H9 (cell line): ENCODE measurements around the gene MRI1. TPM values are rescaled to one million over a fixed set of nuclear protein-coding genes. Genes with fewer than 3 reads are reported as not detected.

Experiments used
- DNase-seq: peaks from one replicate; pipeline ENCODE4 v3.0.0-alpha.2; 2017
- H2AFZ ChIP-seq: one replicate; pipeline ENCODE4 v1.6.1; 2013; ENCODE audit warnings: mild to moderate bottlenecking, low read length, control low read depth, moderate library complexity
- H2AK5ac ChIP-seq: 2 replicates; pipeline ENCODE4 v1.6.1; 2013; ENCODE audit warnings: low read length, control low read depth, mixed read lengths; ENCODE audit not compliant: insufficient read length
- H2BK120ac ChIP-seq: one replicate; pipeline ENCODE4 v1.6.1; 2013; ENCODE audit warnings: low read depth, mild to moderate bottlenecking, low read length, control low read depth, inconsistent platforms; ENCODE audit not compliant: poor library complexity, severe bottlenecking
- H2BK12ac ChIP-seq: 2 replicates; pipeline ENCODE4 v1.6.1; 2013; ENCODE audit warnings: low read length, control low read depth, mixed read lengths, low read depth; ENCODE audit not compliant: insufficient read length
- H2BK15ac ChIP-seq: 2 replicates; pipeline ENCODE4 v1.6.1; 2013; ENCODE audit warnings: low read depth, low read length, control low read depth
- H2BK20ac ChIP-seq: one replicate; pipeline ENCODE4 v1.6.1; 2013; ENCODE audit warnings: low read depth, mild to moderate bottlenecking, low read length, control low read depth, inconsistent platforms; ENCODE audit not compliant: poor library complexity, severe bottlenecking
- H2BK5ac ChIP-seq: 2 replicates; pipeline ENCODE4 v1.6.1; 2013; ENCODE audit warnings: low read length, control low read depth, mixed read lengths; ENCODE audit not compliant: insufficient read length
- H3K14ac ChIP-seq: 2 replicates; pipeline ENCODE4 v1.6.1; 2013; ENCODE audit warnings: low read length, control low read depth; ENCODE audit not compliant: insufficient read depth
- H3K18ac ChIP-seq: 2 replicates; pipeline ENCODE4 v1.6.1; 2013; ENCODE audit warnings: low read depth, mild to moderate bottlenecking, mixed read lengths, low read length, control low read depth; ENCODE audit not compliant: insufficient read length
- H3K23ac ChIP-seq: 2 replicates; pipeline ENCODE4 v1.6.1; 2013; ENCODE audit warnings: low read length, control low read depth, mixed read lengths, low read depth; ENCODE audit not compliant: insufficient read length
- H3K23me2 ChIP-seq: 2 replicates; pipeline ENCODE4 v1.6.1; 2013; ENCODE audit warnings: low read depth, mild to moderate bottlenecking, mixed read lengths, low read length, control low read depth; ENCODE audit not compliant: insufficient read length, poor library complexity, severe bottlenecking
- H3K27ac ChIP-seq: 2 replicates; pipeline ENCODE4 v1.5.1; 2013; ENCODE audit warnings: low read length, control low read depth, mixed read lengths, low read depth; ENCODE audit not compliant: insufficient read length
- H3K27me3 ChIP-seq: 2 replicates; pipeline ENCODE4 v1.6.1; 2013; ENCODE audit warnings: low read length, control low read depth, inconsistent platforms; ENCODE audit not compliant: insufficient read depth
- H3K4ac ChIP-seq: 2 replicates; pipeline ENCODE4 v1.6.1; 2013; ENCODE audit warnings: low read depth, mild to moderate bottlenecking, control low read depth, inconsistent platforms, low read length, moderate library complexity
- H3K4me1 ChIP-seq: 2 replicates; pipeline ENCODE4 v1.6.1; 2013; ENCODE audit warnings: low read length, control low read depth, inconsistent platforms; ENCODE audit not compliant: insufficient read depth
- H3K4me2 ChIP-seq: 2 replicates; pipeline ENCODE4 v1.6.1; 2013; ENCODE audit warnings: low read length, control low read depth, mixed read lengths; ENCODE audit not compliant: insufficient read length, insufficient read depth
- H3K56ac ChIP-seq: 2 replicates; pipeline ENCODE4 v1.6.1; 2013; ENCODE audit warnings: low read depth, mild to moderate bottlenecking, mixed read lengths, low read length, control low read depth; ENCODE audit not compliant: insufficient read length
- H3K79me1 ChIP-seq: 2 replicates; pipeline ENCODE4 v1.6.1; 2013; ENCODE audit warnings: low read depth, mild to moderate bottlenecking, moderate library complexity, low read length, control low read depth, inconsistent platforms; ENCODE audit not compliant: insufficient read depth, poor library complexity, severe bottlenecking
- H3K79me2 ChIP-seq: 2 replicates; pipeline ENCODE4 v1.6.1; 2013; ENCODE audit warnings: low read length, control low read depth, inconsistent platforms; ENCODE audit not compliant: insufficient read depth
- H3K9ac ChIP-seq: 2 replicates; pipeline ENCODE4 v1.6.1; 2013; ENCODE audit warnings: low read length, control low read depth, mixed read lengths; ENCODE audit not compliant: insufficient read length; ENCODE audit errors: extremely low read depth
- H3K9me3 ChIP-seq: one replicate; pipeline ENCODE4 v1.6.1; 2013; ENCODE audit warnings: low read depth, low read length, inconsistent platforms; ENCODE audit not compliant: control insufficient read depth
- H3T11ph ChIP-seq: one replicate; pipeline ENCODE4 v1.6.1; 2013; ENCODE audit warnings: mild to moderate bottlenecking, low read length, control low read depth, inconsistent platforms
- H4K20me1 ChIP-seq: one replicate; pipeline ENCODE4 v1.6.1; 2013; ENCODE audit not compliant: control insufficient read depth, insufficient read length, insufficient read depth
- H4K5ac ChIP-seq: 2 replicates; pipeline ENCODE4 v1.6.1; 2013; ENCODE audit warnings: low read depth, mild to moderate bottlenecking, mixed read lengths, low read length, control low read depth; ENCODE audit not compliant: insufficient read length
- H4K8ac ChIP-seq: replicated peaks from 2 replicates; pipeline ENCODE4 v1.6.1; 2013; ENCODE audit warnings: low read length, control low read depth, mixed read lengths, low read depth; ENCODE audit not compliant: insufficient read length
- H4K91ac ChIP-seq: 2 replicates; pipeline ENCODE4 v1.6.1; 2013; ENCODE audit warnings: low read depth, mild to moderate bottlenecking, moderate library complexity, mixed read lengths, low read length, control low read depth; ENCODE audit not compliant: insufficient read length
- H3K27ac Mint-ChIP-seq, 3 experiments: 2 replicates in 2 of 3; 3 replicates in 1 of 3; pipeline ENCODE4 v1.8.0; 2020 to 2021; ENCODE audit warnings: mixed read lengths in 3 of 3, mild to moderate bottlenecking in 1 of 3, moderate library complexity in 1 of 3
- H3K27me3 Mint-ChIP-seq: 2 replicates; pipeline ENCODE4 v1.8.0; 2021; ENCODE audit warnings: low read depth, mild to moderate bottlenecking, moderate library complexity, mixed read lengths
- H3K36me3 Mint-ChIP-seq, 3 experiments: 2 replicates in 2 of 3; 3 replicates in 1 of 3; pipeline ENCODE4 v1.8.0; 2020 to 2021; ENCODE audit warnings: low read depth in 3 of 3, mixed read lengths in 3 of 3; ENCODE audit not compliant: insufficient read depth in 1 of 3
- H3K4me1 Mint-ChIP-seq, 2 experiments: 2 replicates each; pipeline ENCODE4 v1.8.0; 2020; ENCODE audit warnings: mixed read lengths in 2 of 2
- H3K4me3 Mint-ChIP-seq, 2 experiments: 2 replicates in 1 of 2; 3 replicates in 1 of 2; pipeline ENCODE4 v1.8.0; 2020 to 2021; ENCODE audit warnings: mild to moderate bottlenecking in 2 of 2, mixed read lengths in 2 of 2, moderate library complexity in 1 of 2
- H3K9me3 Mint-ChIP-seq, 2 experiments: 2 replicates in 1 of 2; 3 replicates in 1 of 2; pipeline ENCODE4 v1.8.0; 2020; ENCODE audit warnings: mild to moderate bottlenecking in 2 of 2, mixed read lengths in 2 of 2, moderate library complexity in 1 of 2
- WGBS: extraction: QIAGEN DNeasy Blood & Tissue Kit; methylation state at CpG from one replicate; pipeline ENCODE4 v1.1.7; 2013; ENCODE audit warnings: missing lambda C conversion rate, low lambda C conversion rate, mixed read lengths; ENCODE audit not compliant: insufficient read length; ENCODE audit errors: extremely low coverage; 5-methylcytosine and 5-hydroxymethylcytosine counted together
- total RNA-seq: library from RNA; stranded (reverse); gene quantifications from 2 replicates; pipeline ENCODE4 v1.2.1, GENCODE V29; 2021
- TF ChIP-seq, protein P1 (sequence below): fragments of 200-600 bp; sonication (generic); conservative IDR thresholded peaks from 3 replicates; pipeline ENCODE4 v1.8.0; 2021; ENCODE audit warnings: antibody characterized with exemption, mild to moderate bottlenecking

MRI1 gene
- total RNA-seq, 1 experiment from 2014 or later, result 19.5 TPM

- no peak overlapping the region for H2AK5ac ChIP-seq
- H2BK12ac ChIP-seq, result no peak overlapping the region
- H3K9me3 ChIP-seq, result no peaks in the 10 kb centered on the region
These were observed 29.6 kb upstream of the MRI1 start for GRCh38 chr19:13734751-13735150.

More at GRCh38 chr19:13734751-13735150, 29.6 kb upstream of the MRI1 start:
- no peak overlapping the region for H4K8ac ChIP-seq
- H3K4me3 Mint-ChIP-seq, result no peak overlapping the region
- no peak overlapping the region for H2AFZ ChIP-seq
- no peak overlapping the region for H3K27ac ChIP-seq
- no peak overlapping the region for H3K9ac ChIP-seq
- no peak overlapping the region for H3K18ac ChIP-seq
- H3K23me2 ChIP-seq, result peaks cover 6% of the 10 kb centered on the region
- H3K14ac ChIP-seq, result no peak overlapping the region
- no peak overlapping the region for H2BK120ac ChIP-seq
- H3K4me1 Mint-ChIP-seq, result peaks cover 9 to 11% of the 10 kb centered on the region in 2 experiments
- no peak overlapping the region for H3T11ph ChIP-seq
- DNase-seq, result no peak
- H3K4me1 ChIP-seq, result no peaks in the 10 kb centered on the region
- no peak overlapping the region for H2BK15ac ChIP-seq
- H2BK5ac ChIP-seq, result no peak overlapping the region
- H3K79me2 ChIP-seq, result no peaks in the 10 kb centered on the region
- TF ChIP-seq, protein P1, sequence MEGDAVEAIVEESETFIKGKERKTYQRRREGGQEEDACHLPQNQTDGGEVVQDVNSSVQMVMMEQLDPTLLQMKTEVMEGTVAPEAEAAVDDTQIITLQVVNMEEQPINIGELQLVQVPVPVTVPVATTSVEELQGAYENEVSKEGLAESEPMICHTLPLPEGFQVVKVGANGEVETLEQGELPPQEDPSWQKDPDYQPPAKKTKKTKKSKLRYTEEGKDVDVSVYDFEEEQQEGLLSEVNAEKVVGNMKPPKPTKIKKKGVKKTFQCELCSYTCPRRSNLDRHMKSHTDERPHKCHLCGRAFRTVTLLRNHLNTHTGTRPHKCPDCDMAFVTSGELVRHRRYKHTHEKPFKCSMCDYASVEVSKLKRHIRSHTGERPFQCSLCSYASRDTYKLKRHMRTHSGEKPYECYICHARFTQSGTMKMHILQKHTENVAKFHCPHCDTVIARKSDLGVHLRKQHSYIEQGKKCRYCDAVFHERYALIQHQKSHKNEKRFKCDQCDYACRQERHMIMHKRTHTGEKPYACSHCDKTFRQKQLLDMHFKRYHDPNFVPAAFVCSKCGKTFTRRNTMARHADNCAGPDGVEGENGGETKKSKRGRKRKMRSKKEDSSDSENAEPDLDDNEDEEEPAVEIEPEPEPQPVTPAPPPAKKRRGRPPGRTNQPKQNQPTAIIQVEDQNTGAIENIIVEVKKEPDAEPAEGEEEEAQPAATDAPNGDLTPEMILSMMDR, result no peak
- H3K27me3 Mint-ChIP-seq, result no peaks in the 10 kb centered on the region
- no peak overlapping the region for H3K4me2 ChIP-seq
- H3K56ac ChIP-seq, result no peak overlapping the region
- H3K23ac ChIP-seq, result no peak overlapping the region
- H3K9me3 Mint-ChIP-seq, result no peaks in the 10 kb centered on the region
- H2BK20ac ChIP-seq, result no peak overlapping the region
- H4K91ac ChIP-seq, result no peak overlapping the region
- H3K4ac ChIP-seq, result no peak overlapping the region
- H3K27ac Mint-ChIP-seq, result no peak overlapping the region
- no peaks in the 10 kb centered on the region for H3K79me1 ChIP-seq
- no peaks in the 10 kb centered on the region for H3K27me3 ChIP-seq
- no CpG with 5 or more reads among the region's 2 CpGs for WGBS
- peaks cover 2 to 9% (median 4%) of the 10 kb centered on the region in 3 experiments; a peak in 5 of 7 replicates for H3K36me3 Mint-ChIP-seq
- H4K20me1 ChIP-seq, result no peaks in the 10 kb centered on the region
- no peak overlapping the region for H4K5ac ChIP-seq
